ENCODE results near the gene TANC1. TPM values are rescaled to one million over a fixed set of nuclear protein-coding genes. Genes with fewer than 3 reads are reported as not detected.

Gene TANC1
- total and polyA plus RNA-seq, 11 donors: 26.6 to 91.1 (median 68.8) TPM

- Histone ChIP-seq H3K27ac (no peak overlapping the region), H3K4me3 (no peak overlapping the region), H3K4me1 (peaks cover 0 to 5% (median 0%) of the 10 kb centered on the region in 12 donors), H3K9me3 (peaks cover 0 to 3% (median 0%) of the 10 kb centered on the region in 12 donors), H3K27me3 (no peaks in the 10 kb centered on the region), H3K36me3 (no peaks in the 10 kb centered on the region)
- TF ChIP-seq CTCF (IDR thresholded peaks at IDR 0.05) (no peak), POLR2A (IDR thresholded peaks at IDR 0.05) (no peak)
- DNase-seq: no peak
- intact Hi-C loops (cut with DNase I): loop anchor here in 1 of 10 donors (5.0 kb wide), 1 partner anchor 34 kb away; no protein-coding TSS in a partner anchor
- ATAC-seq: no peak
- 62 to 64% (median 62%) methylated on average over 3 of the region's 3 CpGs for whole genome bisulfite sequencing, 4 donors
Measured at GRCh38 chr2:158923180-158923594, 45.3 kb upstream of the TANC1 start.

GRCh38 chr2:158923641-158924040, 44.8 kb upstream of the TANC1 start:
- Histone ChIP-seq H3K27ac (no peak overlapping the region), H3K36me3 (no peaks in the 10 kb centered on the region), H3K9me3 (peaks cover 0 to 6% (median 0%) of the 10 kb centered on the region in 12 donors), H3K4me1 (peaks cover 0 to 5% (median 0%) of the 10 kb centered on the region in 12 donors), H3K4me3 (no peak overlapping the region), H3K27me3 (no peaks in the 10 kb centered on the region)
- 82 to 97% (median 93%) methylated on average over 1 of the region's 1 CpG for WGBS, 4 donors
- TF ChIP-seq CTCF (IDR thresholded peaks at IDR 0.05) (no peak), POLR2A (IDR thresholded peaks at IDR 0.05) (no peak)
- ATAC-seq (no peak), DNase-seq (no peak)
- intact Hi-C loops (cut with DNase I): loop anchor here in 1 of 10 donors (5.0 kb wide), 1 partner anchor 34 kb away; no protein-coding TSS in a partner anchor

GRCh38 chr2:158926478-158926948, 41.9 kb upstream of the TANC1 start:
- peaks cover 0 to 5% (median 0%) of the 10 kb centered on the region in 12 donors for H3K4me1 ChIP-seq
- no peak overlapping the region for H3K27ac ChIP-seq
- WGBS, 4 donors: 84 to 97% (median 90%) methylated on average over 6 to 8 of the region's 8 CpGs
- H3K4me3 ChIP-seq: no peak overlapping the region
- peaks cover 0 to 10% (median 0%) of the 10 kb centered on the region in 12 donors for H3K9me3 ChIP-seq
- no peaks in the 10 kb centered on the region for H3K27me3 ChIP-seq
- no peak for DNase-seq
- H3K36me3 ChIP-seq: no peaks in the 10 kb centered on the region
- TF ChIP-seq CTCF (IDR thresholded peaks at IDR 0.05) (no peak), POLR2A (IDR thresholded peaks at IDR 0.05) (no peak)
- ATAC-seq: no peak
- intact Hi-C loops (cut with DNase I): no loop called here

- Histone ChIP-seq H3K4me1 (peaks cover 0 to 9% (median 0%) of the 10 kb centered on the region in 12 donors), H3K27me3 (no peaks in the 10 kb centered on the region), H3K9me3 (peaks cover 0 to 10% (median 0%) of the 10 kb centered on the region in 12 donors), H3K4me3 (no peak overlapping the region), H3K27ac (no peak overlapping the region), H3K36me3 (no peaks in the 10 kb centered on the region)
- no peak for DNase-seq
- ATAC-seq: no peak
- TF ChIP-seq CTCF (IDR thresholded peaks at IDR 0.05) (no peak), POLR2A (IDR thresholded peaks at IDR 0.05) (no peak)
- WGBS, 4 donors: 96 to 99% (median 97%) methylated on average over 2 of the region's 2 CpGs
- intact Hi-C loops (cut with DNase I): no loop called here
Measured at GRCh38 chr2:158928515-158928914, 39.9 kb upstream of the TANC1 start.
